Activated T-cell treated with anti-CD3 and anti-CD28 coated beads, Interleukin-2, amount 50 U/mL, for 72 hours (primary cell): ENCODE measurements around the gene NFIB. TPM values are rescaled to one million over a fixed set of nuclear protein-coding genes. Genes with fewer than 3 reads are reported as not detected.

Experiments
- ATAC-seq, 2 donors: fragments of 150-1000 bp; cut with Tn5 transposase; replicated peaks in 1 of 2; 2 replicates each; pipeline ENCODE4 v1.10.0; 2021; ENCODE audit warnings: moderate library complexity in 2 of 2, mild to moderate bottlenecking in 1 of 2
- DNase-seq, 2 donors: peaks; one replicate each; pipeline ENCODE4 v3.0.0; 2021 to 2022; ENCODE audit warnings: mixed read lengths in 1 of 2
- H3K27ac Mint-ChIP-seq: one replicate; pipeline ENCODE4 v1.8.0; 2022; ENCODE audit warnings: mild to moderate bottlenecking, moderate library complexity, mixed read lengths
- H3K27me3 Mint-ChIP-seq: one replicate; pipeline ENCODE4 v1.8.0; 2022; ENCODE audit warnings: low read depth, mixed read lengths
- H3K36me3 Mint-ChIP-seq, 2 donors: one replicate each; pipeline ENCODE4 v1.8.0; 2022; ENCODE audit warnings: mixed read lengths in 2 of 2, mild to moderate bottlenecking in 1 of 2; ENCODE audit not compliant: insufficient read depth in 2 of 2
- H3K4me1 Mint-ChIP-seq: one replicate; pipeline ENCODE4 v1.8.0; 2022; ENCODE audit warnings: low read depth, mixed read lengths
- H3K4me3 Mint-ChIP-seq, 2 donors: one replicate each; pipeline ENCODE4 v1.8.0; 2022; ENCODE audit warnings: mild to moderate bottlenecking in 2 of 2, mixed read lengths in 2 of 2, moderate library complexity in 2 of 2
- H3K9me3 Mint-ChIP-seq, 2 donors: one replicate each; pipeline ENCODE4 v1.8.0; 2022; ENCODE audit warnings: mixed read lengths in 2 of 2
- total RNA-seq, 2 donors: library from RNA; stranded (reverse); gene quantifications; one replicate each; pipeline ENCODE4 v1.2.3, GENCODE V29; 2022

The NFIB gene
- total RNA-seq, 2 donors from 2014 or later = not detected

- H3K4me3 Mint-ChIP-seq = no peak overlapping the region
Measured at GRCh38 chr9:14097215-14097614, 216.7 kb downstream of the NFIB start.

GRCh38 chr9:14096258-14096922 lies 217.6 kb downstream of the NFIB start:
- Mint-ChIP-seq H3K9me3 (no peaks in the 10 kb centered on the region), H3K27ac (no peak overlapping the region), H3K4me1 (no peaks in the 10 kb centered on the region), H3K4me3 (no peak overlapping the region), H3K27me3 (no peaks in the 10 kb centered on the region), H3K36me3 (peaks cover 0 to 2% of the 10 kb centered on the region in 2 donors)
- no peak for ATAC-seq
- no peak for DNase-seq

More at GRCh38 chr9:14097215-14097614, 216.7 kb downstream of the NFIB start:
- no peak for DNase-seq
- no peak overlapping the region for H3K27ac Mint-ChIP-seq
- no peaks in the 10 kb centered on the region for H3K4me1 Mint-ChIP-seq
- H3K27me3 Mint-ChIP-seq = no peaks in the 10 kb centered on the region
- ATAC-seq = no peak
- peaks cover 0 to 2% of the 10 kb centered on the region in 2 donors for H3K36me3 Mint-ChIP-seq
- no peaks in the 10 kb centered on the region for H3K9me3 Mint-ChIP-seq

GRCh38 chr9:14095277-14095676 lies 218.7 kb downstream of the NFIB start:
- Mint-ChIP-seq H3K27me3 (no peaks in the 10 kb centered on the region), H3K36me3 (peaks cover 0 to 2% of the 10 kb centered on the region in 2 donors), H3K4me1 (no peaks in the 10 kb centered on the region), H3K4me3 (no peak overlapping the region), H3K27ac (no peak overlapping the region), H3K9me3 (no peaks in the 10 kb centered on the region)
- no peak for DNase-seq
- ATAC-seq = no peak

GRCh38 chr9:14094491-14094890 lies 219.4 kb downstream of the NFIB start:
- ATAC-seq = no peak
- no peaks in the 10 kb centered on the region for H3K27me3 Mint-ChIP-seq
- H3K4me3 Mint-ChIP-seq = no peak overlapping the region
- H3K36me3 Mint-ChIP-seq = peaks cover 0 to 2% of the 10 kb centered on the region in 2 donors
- no peak overlapping the region for H3K27ac Mint-ChIP-seq
- no peaks in the 10 kb centered on the region for H3K4me1 Mint-ChIP-seq
- no peaks in the 10 kb centered on the region for H3K9me3 Mint-ChIP-seq
- no peak for DNase-seq

- no peak for DNase-seq
- Mint-ChIP-seq H3K27me3 (no peaks in the 10 kb centered on the region), H3K27ac (no peak overlapping the region)
Measured at GRCh38 chr9:14092344-14092743, 221.6 kb downstream of the NFIB start.

GRCh38 chr9:14089051-14089803 lies 224.7 kb downstream of the NFIB start:
- Mint-ChIP-seq H3K4me1 (no peaks in the 10 kb centered on the region), H3K27me3 (no peaks in the 10 kb centered on the region), H3K27ac (no peak overlapping the region), H3K36me3 (no peaks in the 10 kb centered on the region), H3K9me3 (no peaks in the 10 kb centered on the region), H3K4me3 (no peak overlapping the region)
- ATAC-seq (no peak), DNase-seq (no peak)

More at GRCh38 chr9:14092344-14092743, 221.6 kb downstream of the NFIB start:
- Mint-ChIP-seq H3K4me3 (no peak overlapping the region), H3K4me1 (no peaks in the 10 kb centered on the region), H3K9me3 (no peaks in the 10 kb centered on the region), H3K36me3 (peaks cover 0 to 2% of the 10 kb centered on the region in 2 donors)
- no peak for ATAC-seq

GRCh38 chr9:14087576-14087975 lies 226.4 kb downstream of the NFIB start:
- Mint-ChIP-seq H3K27me3 (no peaks in the 10 kb centered on the region), H3K27ac (no peak overlapping the region), H3K36me3 (no peaks in the 10 kb centered on the region), H3K4me3 (no peak overlapping the region), H3K4me1 (no peaks in the 10 kb centered on the region), H3K9me3 (no peaks in the 10 kb centered on the region)
- no peak for ATAC-seq
- no peak for DNase-seq

- no peaks in the 10 kb centered on the region for H3K9me3 Mint-ChIP-seq
- no peaks in the 10 kb centered on the region for H3K4me1 Mint-ChIP-seq
- H3K27ac Mint-ChIP-seq = no peak overlapping the region
- DNase-seq (no peak), ATAC-seq (no peak)
- H3K36me3 Mint-ChIP-seq = no peaks in the 10 kb centered on the region
- H3K27me3 Mint-ChIP-seq = no peaks in the 10 kb centered on the region
- H3K4me3 Mint-ChIP-seq = no peak overlapping the region
Measured at GRCh38 chr9:14086495-14086894, 227.4 kb downstream of the NFIB start.

GRCh38 chr9:14085810-14086209 lies 228.1 kb downstream of the NFIB start:
- H3K27me3 Mint-ChIP-seq = no peaks in the 10 kb centered on the region
- no peaks in the 10 kb centered on the region for H3K9me3 Mint-ChIP-seq
- H3K4me1 Mint-ChIP-seq = no peaks in the 10 kb centered on the region
- H3K4me3 Mint-ChIP-seq = no peak overlapping the region
- H3K36me3 Mint-ChIP-seq = no peaks in the 10 kb centered on the region
- no peak overlapping the region for H3K27ac Mint-ChIP-seq
- DNase-seq (no peak), ATAC-seq (no peak)

- H3K4me1 Mint-ChIP-seq = no peaks in the 10 kb centered on the region
- no peak overlapping the region for H3K27ac Mint-ChIP-seq
- no peak for DNase-seq
- no peak overlapping the region for H3K4me3 Mint-ChIP-seq
- no peaks in the 10 kb centered on the region for H3K9me3 Mint-ChIP-seq
- H3K27me3 Mint-ChIP-seq = no peaks in the 10 kb centered on the region
- ATAC-seq = no peak
- no peaks in the 10 kb centered on the region for H3K36me3 Mint-ChIP-seq
Measured at GRCh38 chr9:14084867-14085266, 229.1 kb downstream of the NFIB start.

- no peak for DNase-seq
- H3K4me1 Mint-ChIP-seq = no peaks in the 10 kb centered on the region
- no peaks in the 10 kb centered on the region for H3K27me3 Mint-ChIP-seq
- no peak for ATAC-seq
- H3K9me3 Mint-ChIP-seq = no peaks in the 10 kb centered on the region
- no peak overlapping the region for H3K4me3 Mint-ChIP-seq
- no peak overlapping the region for H3K27ac Mint-ChIP-seq
- no peaks in the 10 kb centered on the region for H3K36me3 Mint-ChIP-seq
Measured at GRCh38 chr9:14083366-14083765, 230.6 kb downstream of the NFIB start.

- ATAC-seq = no peak
- H3K36me3 Mint-ChIP-seq = no peaks in the 10 kb centered on the region
- no peaks in the 10 kb centered on the region for H3K9me3 Mint-ChIP-seq
- no peaks in the 10 kb centered on the region for H3K4me1 Mint-ChIP-seq
- H3K4me3 Mint-ChIP-seq = no peak overlapping the region
- H3K27me3 Mint-ChIP-seq = no peaks in the 10 kb centered on the region
- no peak for DNase-seq
- no peak overlapping the region for H3K27ac Mint-ChIP-seq
Measured at GRCh38 chr9:14082732-14083131, 231.2 kb downstream of the NFIB start.

GRCh38 chr9:14081745-14082144 lies 232.2 kb downstream of the NFIB start:
- Mint-ChIP-seq H3K36me3 (no peaks in the 10 kb centered on the region), H3K4me3 (no peak overlapping the region), H3K27me3 (no peaks in the 10 kb centered on the region), H3K9me3 (no peaks in the 10 kb centered on the region), H3K27ac (no peak overlapping the region), H3K4me1 (no peaks in the 10 kb centered on the region)
- no peak for DNase-seq
- no peak for ATAC-seq
